ENCODE results near the gene GPR143.

DNA sequence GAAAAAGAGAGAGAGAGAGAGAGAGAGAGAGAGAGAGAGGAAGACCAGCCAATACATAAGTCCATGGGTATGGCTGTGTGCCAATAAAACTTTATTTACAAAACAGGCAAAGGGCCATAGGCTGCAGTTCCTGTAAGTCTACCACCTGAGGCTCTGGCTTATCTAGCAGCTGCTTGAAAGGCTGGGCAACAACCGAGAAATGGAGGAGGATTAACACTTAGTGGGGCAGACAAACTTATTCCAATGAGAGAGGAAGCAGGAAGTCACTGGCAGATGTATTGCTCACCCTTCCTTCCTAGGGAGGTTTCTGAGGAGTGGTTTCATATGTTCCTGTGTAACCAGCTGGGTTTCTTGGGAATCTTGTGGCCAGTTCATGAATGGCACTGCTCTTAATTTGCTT lies 4.7 kb upstream of the GPR143 start:
- no peak for TF ChIP-seq POLR2A (IDR thresholded peaks at IDR 0.05; ENCODE audit: low read depth, low read length)
- no peak for TF ChIP-seq CREB1 (IDR thresholded peaks at IDR 0.05; ENCODE audit: low read depth)
- TF ChIP-seq NR2C2 (IDR thresholded peaks at IDR 0.05; ENCODE audit: borderline replicate concordance, control insufficient read depth, insufficient read length, low read depth): no peak
- no peak for TF ChIP-seq BACH1 (IDR thresholded peaks at IDR 0.05; ENCODE audit: borderline replicate concordance)
- no peak for TF ChIP-seq BHLHE40 (IDR thresholded peaks at IDR 0.05; ENCODE audit: borderline replicate concordance in 1 of 2, low read depth in 2 of 2, low read length in 1 of 2)
- TF ChIP-seq, protein P1, sequence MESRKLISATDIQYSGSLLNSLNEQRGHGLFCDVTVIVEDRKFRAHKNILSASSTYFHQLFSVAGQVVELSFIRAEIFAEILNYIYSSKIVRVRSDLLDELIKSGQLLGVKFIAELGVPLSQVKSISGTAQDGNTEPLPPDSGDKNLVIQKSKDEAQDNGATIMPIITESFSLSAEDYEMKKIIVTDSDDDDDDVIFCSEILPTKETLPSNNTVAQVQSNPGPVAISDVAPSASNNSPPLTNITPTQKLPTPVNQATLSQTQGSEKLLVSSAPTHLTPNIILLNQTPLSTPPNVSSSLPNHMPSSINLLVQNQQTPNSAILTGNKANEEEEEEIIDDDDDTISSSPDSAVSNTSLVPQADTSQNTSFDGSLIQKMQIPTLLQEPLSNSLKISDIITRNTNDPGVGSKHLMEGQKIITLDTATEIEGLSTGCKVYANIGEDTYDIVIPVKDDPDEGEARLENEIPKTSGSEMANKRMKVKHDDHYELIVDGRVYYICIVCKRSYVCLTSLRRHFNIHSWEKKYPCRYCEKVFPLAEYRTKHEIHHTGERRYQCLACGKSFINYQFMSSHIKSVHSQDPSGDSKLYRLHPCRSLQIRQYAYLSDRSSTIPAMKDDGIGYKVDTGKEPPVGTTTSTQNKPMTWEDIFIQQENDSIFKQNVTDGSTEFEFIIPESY (IDR thresholded peaks at IDR 0.05): no peak
- no peak for TF ChIP-seq PRDM15 (CRISPR knock-in tag; IDR thresholded peaks at IDR 0.05)
- no peak for TF ChIP-seq POLR2AphosphoS5 (IDR thresholded peaks at IDR 0.05; ENCODE audit: low read length)
- no peak for TF ChIP-seq EZH2 (IDR thresholded peaks at IDR 0.05; ENCODE audit: borderline replicate concordance, control insufficient read depth, low read depth, low read length)
- TF ChIP-seq SP1 (IDR thresholded peaks at IDR 0.05; ENCODE audit: low read depth, low read length): no peak

Measured in GM12878 (cell line).